Measurements from ENCODE around the gene PLCL2.

The PLCL2 gene

GRCh38 chr3:16898595-16899395 lies 14.0 kb downstream of the PLCL2 start:
- Histone ChIP-seq H3K9me3 (ENCODE audit: low read length) (no peaks in the 10 kb centered on the region), H3K36me3 (ENCODE audit: insufficient read depth, low read length) (no peaks in the 10 kb centered on the region), H3K27ac (ENCODE audit: low read depth, low read length) (no peak overlapping the region), H3K4me1 (ENCODE audit: insufficient read depth, low read length) (no peaks in the 10 kb centered on the region), H3K27me3 (ENCODE audit: control insufficient read depth in 1 of 2, insufficient read depth in 2 of 2, low read length in 2 of 2) (no peaks in the 10 kb centered on the region), H3K9ac (ENCODE audit: low read length) (no peak overlapping the region), H3K4me3 (ENCODE audit: low read depth in 1 of 2, low read length in 2 of 2) (no peak overlapping the region)

- no peaks in the 10 kb centered on the region for H3K4me1 ChIP-seq (ENCODE audit: insufficient read depth, low read length)
- H3K27me3 ChIP-seq (ENCODE audit: control insufficient read depth in 1 of 2, insufficient read depth in 2 of 2, low read length in 2 of 2): no peaks in the 10 kb centered on the region
- H3K36me3 ChIP-seq (ENCODE audit: insufficient read depth, low read length): no peaks in the 10 kb centered on the region
- H3K4me3 ChIP-seq (ENCODE audit: low read depth in 1 of 2, low read length in 2 of 2): no peak overlapping the region
- H3K9me3 ChIP-seq (ENCODE audit: low read length): no peaks in the 10 kb centered on the region
- no peak overlapping the region for H3K9ac ChIP-seq (ENCODE audit: low read length)
- H3K27ac ChIP-seq (ENCODE audit: low read depth, low read length): no peak overlapping the region
These were observed 15.2 kb downstream of the PLCL2 start for GRCh38 chr3:16899919-16900318.

GRCh38 chr3:16900779-16901440 lies 16.2 kb downstream of the PLCL2 start:
- Histone ChIP-seq H3K9me3 (ENCODE audit: low read length) (no peaks in the 10 kb centered on the region), H3K27ac (ENCODE audit: low read depth, low read length) (no peak overlapping the region), H3K4me1 (ENCODE audit: insufficient read depth, low read length) (no peaks in the 10 kb centered on the region), H3K9ac (ENCODE audit: low read length) (no peak overlapping the region), H3K36me3 (ENCODE audit: insufficient read depth, low read length) (no peaks in the 10 kb centered on the region), H3K27me3 (ENCODE audit: control insufficient read depth in 1 of 2, insufficient read depth in 2 of 2, low read length in 2 of 2) (no peaks in the 10 kb centered on the region), H3K4me3 (ENCODE audit: low read depth in 1 of 2, low read length in 2 of 2) (no peak overlapping the region)

- no peaks in the 10 kb centered on the region for H3K27me3 ChIP-seq (ENCODE audit: control insufficient read depth in 1 of 2, insufficient read depth in 2 of 2, low read length in 2 of 2)
- no peaks in the 10 kb centered on the region for H3K4me1 ChIP-seq (ENCODE audit: insufficient read depth, low read length)
- no peaks in the 10 kb centered on the region for H3K36me3 ChIP-seq (ENCODE audit: insufficient read depth, low read length)
- no peak overlapping the region for H3K27ac ChIP-seq (ENCODE audit: low read depth, low read length)
- no peaks in the 10 kb centered on the region for H3K9me3 ChIP-seq (ENCODE audit: low read length)
- no peak overlapping the region for H3K4me3 ChIP-seq (ENCODE audit: low read depth in 1 of 2, low read length in 2 of 2)
- no peak overlapping the region for H3K9ac ChIP-seq (ENCODE audit: low read length)
These were observed 20.0 kb downstream of the PLCL2 start for GRCh38 chr3:16904423-16905417.

GRCh38 chr3:16905704-16906103 lies 20.9 kb downstream of the PLCL2 start:
- Histone ChIP-seq H3K4me1 (ENCODE audit: insufficient read depth, low read length) (no peaks in the 10 kb centered on the region), H3K36me3 (ENCODE audit: insufficient read depth, low read length) (no peaks in the 10 kb centered on the region), H3K27ac (ENCODE audit: low read depth, low read length) (no peak overlapping the region), H3K4me3 (ENCODE audit: low read depth in 1 of 2, low read length in 2 of 2) (no peak overlapping the region), H3K27me3 (ENCODE audit: control insufficient read depth in 1 of 2, insufficient read depth in 2 of 2, low read length in 2 of 2) (no peaks in the 10 kb centered on the region), H3K9ac (ENCODE audit: low read length) (no peak overlapping the region), H3K9me3 (ENCODE audit: low read length) (no peaks in the 10 kb centered on the region)

GRCh38 chr3:16906682-16907081 lies 21.9 kb downstream of the PLCL2 start:
- Histone ChIP-seq H3K27me3 (ENCODE audit: control insufficient read depth in 1 of 2, insufficient read depth in 2 of 2, low read length in 2 of 2) (no peaks in the 10 kb centered on the region), H3K9ac (ENCODE audit: low read length) (no peak overlapping the region), H3K36me3 (ENCODE audit: insufficient read depth, low read length) (no peaks in the 10 kb centered on the region), H3K9me3 (ENCODE audit: low read length) (no peaks in the 10 kb centered on the region), H3K4me3 (ENCODE audit: low read depth in 1 of 2, low read length in 2 of 2) (no peak overlapping the region), H3K4me1 (ENCODE audit: insufficient read depth, low read length) (no peaks in the 10 kb centered on the region), H3K27ac (ENCODE audit: low read depth, low read length) (no peak overlapping the region)

- H3K27ac ChIP-seq (ENCODE audit: low read depth, low read length): no peak overlapping the region
These were observed 22.5 kb downstream of the PLCL2 start for GRCh38 chr3:16907243-16907642.

GRCh38 chr3:16908016-16908807 lies 23.5 kb downstream of the PLCL2 start:
- no peak overlapping the region for H3K4me3 ChIP-seq (ENCODE audit: low read depth in 1 of 2, low read length in 2 of 2)
- H3K27me3 ChIP-seq (ENCODE audit: control insufficient read depth in 1 of 2, insufficient read depth in 2 of 2, low read length in 2 of 2): no peaks in the 10 kb centered on the region
- H3K4me1 ChIP-seq (ENCODE audit: insufficient read depth, low read length): no peaks in the 10 kb centered on the region
- no peaks in the 10 kb centered on the region for H3K9me3 ChIP-seq (ENCODE audit: low read length)
- no peaks in the 10 kb centered on the region for H3K36me3 ChIP-seq (ENCODE audit: insufficient read depth, low read length)
- H3K27ac ChIP-seq (ENCODE audit: low read depth, low read length): no peak overlapping the region
- no peak overlapping the region for H3K9ac ChIP-seq (ENCODE audit: low read length)

More at GRCh38 chr3:16907243-16907642, 22.5 kb downstream of the PLCL2 start:
- no peaks in the 10 kb centered on the region for H3K4me1 ChIP-seq (ENCODE audit: insufficient read depth, low read length)
- H3K4me3 ChIP-seq (ENCODE audit: low read depth in 1 of 2, low read length in 2 of 2): no peak overlapping the region
- H3K36me3 ChIP-seq (ENCODE audit: insufficient read depth, low read length): no peaks in the 10 kb centered on the region
- H3K27me3 ChIP-seq (ENCODE audit: control insufficient read depth in 1 of 2, insufficient read depth in 2 of 2, low read length in 2 of 2): no peaks in the 10 kb centered on the region
- no peak overlapping the region for H3K9ac ChIP-seq (ENCODE audit: low read length)
- no peaks in the 10 kb centered on the region for H3K9me3 ChIP-seq (ENCODE audit: low read length)

- Histone ChIP-seq H3K9ac (ENCODE audit: low read length) (no peak overlapping the region), H3K27ac (ENCODE audit: low read depth, low read length) (no peak overlapping the region), H3K27me3 (ENCODE audit: control insufficient read depth in 1 of 2, insufficient read depth in 2 of 2, low read length in 2 of 2) (no peaks in the 10 kb centered on the region), H3K9me3 (ENCODE audit: low read length) (no peaks in the 10 kb centered on the region), H3K4me1 (ENCODE audit: insufficient read depth, low read length) (no peaks in the 10 kb centered on the region), H3K4me3 (ENCODE audit: low read depth in 1 of 2, low read length in 2 of 2) (no peak overlapping the region), H3K36me3 (ENCODE audit: insufficient read depth, low read length) (no peaks in the 10 kb centered on the region)
These were observed 24.1 kb downstream of the PLCL2 start for GRCh38 chr3:16908896-16909295.

GRCh38 chr3:16909802-16910201 lies 25.0 kb downstream of the PLCL2 start:
- Histone ChIP-seq H3K4me3 (ENCODE audit: low read depth in 1 of 2, low read length in 2 of 2) (no peak overlapping the region), H3K27ac (ENCODE audit: low read depth, low read length) (no peak overlapping the region), H3K27me3 (ENCODE audit: control insufficient read depth in 1 of 2, insufficient read depth in 2 of 2, low read length in 2 of 2) (no peaks in the 10 kb centered on the region), H3K36me3 (ENCODE audit: insufficient read depth, low read length) (no peaks in the 10 kb centered on the region), H3K9ac (ENCODE audit: low read length) (no peak overlapping the region), H3K9me3 (ENCODE audit: low read length) (no peaks in the 10 kb centered on the region), H3K4me1 (ENCODE audit: insufficient read depth, low read length) (no peaks in the 10 kb centered on the region)

Data from muscle layer of colon (tissue), 2 donors.